OCI-LY1 (cell line): ENCODE results near the gene TFRC.

ENCODE experiments used
- CTCF ChIP-seq: fragments of 200-600 bp; sonication (generic), shearing (Covaris generic); IDR thresholded peaks from 2 replicates; pipeline ENCODE4 v1.5.1; 2017; ENCODE audit warnings: mild to moderate bottlenecking, antibody characterized with exemption, low read length, moderate library complexity, mixed read lengths
- EZH2 ChIP-seq: fragments of 200-600 bp; sonication (generic), shearing (Covaris generic); IDR thresholded peaks from 2 replicates; pipeline ENCODE4 v1.8.0; 2017; ENCODE audit warnings: borderline replicate concordance, mixed run types, mild to moderate bottlenecking, antibody characterized with exemption, low read length, moderate library complexity, mixed read lengths

- TF ChIP-seq CTCF (no peak), EZH2 (no peak)
Measured at GRCh38 chr3:196082619-196082971, 705 bp upstream of the TFRC start.
